ENCODE data around the gene SLC1A7.

Gene SLC1A7

DNA sequence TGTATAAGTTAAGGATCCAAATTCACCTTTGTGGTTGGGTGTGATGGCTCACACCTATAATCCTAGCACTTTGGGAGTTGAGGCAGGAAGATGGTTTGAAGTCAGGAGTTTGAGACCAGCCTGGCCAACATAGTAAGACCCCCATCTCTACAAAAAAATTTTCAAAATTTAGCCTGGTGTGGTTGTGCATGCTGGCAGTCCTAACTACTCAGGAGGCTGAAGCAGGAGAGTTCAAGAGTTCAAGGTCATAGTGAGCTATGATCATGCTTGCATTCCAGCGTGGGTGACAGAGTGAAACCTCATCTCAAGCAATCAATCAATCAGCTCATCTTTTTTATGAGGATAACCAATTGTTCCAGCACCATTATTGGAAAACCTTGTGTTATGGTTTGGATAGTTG is 16.5 kb upstream of the SLC1A7 start:
- DNase-seq = no peak

DNA sequence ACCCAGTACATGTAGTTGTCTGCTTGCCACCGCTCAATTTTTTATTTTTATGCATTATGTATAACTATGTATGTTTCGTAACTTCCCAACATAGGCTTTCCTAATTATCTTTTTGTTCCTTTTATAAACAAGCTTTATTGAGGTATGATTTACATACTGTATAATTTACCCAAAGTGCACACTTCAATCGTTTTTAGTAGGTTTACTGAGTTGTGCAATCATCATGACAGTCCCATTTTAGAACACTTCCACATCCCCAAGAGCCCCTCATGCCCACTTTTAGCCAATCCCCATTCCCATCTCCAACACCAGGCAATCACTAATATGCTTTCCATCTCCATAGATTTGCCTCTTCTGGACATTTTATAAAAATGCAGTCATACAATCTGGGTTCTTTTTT is 14.3 kb upstream of the SLC1A7 start:
- DNase-seq = no peak

DNA sequence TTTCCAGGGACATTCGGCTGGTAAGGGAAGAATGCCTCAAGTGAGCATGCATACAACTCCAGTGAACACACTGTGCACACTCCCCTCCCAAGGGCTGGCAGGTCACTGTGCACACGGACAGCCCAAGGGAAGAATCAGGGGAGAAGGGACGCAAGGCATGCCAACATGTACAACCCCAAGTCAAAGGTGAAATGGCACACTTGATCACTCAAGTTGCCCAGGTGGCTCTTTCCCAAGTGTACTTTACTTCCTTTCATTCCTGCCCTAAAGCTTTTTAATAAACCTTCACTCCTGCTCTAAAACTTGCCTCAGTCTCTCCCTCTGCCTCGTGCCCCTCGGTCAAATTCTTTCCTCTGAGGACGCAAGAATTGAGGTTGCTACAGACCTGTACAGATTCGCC is 13.5 kb upstream of the SLC1A7 start:
- DNase-seq = no peak

DNA sequence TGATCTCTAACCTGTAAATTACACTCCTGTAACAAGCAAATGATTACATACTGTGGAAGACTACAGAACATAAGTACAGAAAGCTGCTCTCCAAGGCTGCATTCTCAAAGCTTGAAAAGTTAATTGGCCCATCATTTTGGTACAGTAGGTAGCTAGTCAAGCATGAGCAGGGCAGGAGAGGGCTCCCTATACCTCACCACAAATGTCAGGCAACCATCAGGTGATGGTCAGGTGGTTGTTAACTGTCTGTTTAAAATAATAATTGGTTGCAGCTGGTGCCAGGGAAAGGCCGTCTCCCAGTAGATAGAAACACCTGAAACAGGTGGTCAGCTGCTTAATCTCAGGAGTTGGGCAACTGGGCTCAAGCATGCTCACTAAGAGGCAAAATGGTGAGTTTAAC is 13.1 kb upstream of the SLC1A7 start:
- DNase-seq = no peak

DNA sequence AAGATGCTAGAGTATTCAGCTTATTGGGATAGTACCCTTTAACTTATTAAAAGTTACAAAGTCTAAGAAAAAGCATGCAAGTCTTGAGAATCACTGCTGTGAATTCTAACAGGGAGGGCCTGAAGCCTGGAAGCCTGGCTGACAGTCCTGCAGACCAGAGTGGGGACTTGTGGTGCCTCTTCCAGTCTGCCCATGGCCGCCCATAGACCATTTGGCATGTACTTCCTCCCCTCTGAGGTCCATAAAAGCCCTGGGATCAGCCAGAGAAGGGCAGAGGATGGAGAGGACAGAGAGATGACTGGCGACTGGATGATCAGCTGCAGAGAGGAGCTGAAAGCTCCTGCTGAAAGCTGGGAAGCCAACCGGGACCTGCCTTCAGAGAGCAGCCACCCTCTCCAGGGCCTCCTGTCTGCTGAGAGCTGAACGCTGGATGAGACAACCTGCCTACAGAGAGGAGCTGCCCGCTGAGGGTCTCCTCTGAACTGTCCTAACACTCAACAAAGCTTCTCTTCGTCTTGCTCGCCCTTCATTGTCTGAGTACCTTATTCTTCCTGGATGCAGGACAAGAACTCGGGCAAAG is 12.5 kb upstream of the SLC1A7 start:
- no peak for DNase-seq

DNA sequence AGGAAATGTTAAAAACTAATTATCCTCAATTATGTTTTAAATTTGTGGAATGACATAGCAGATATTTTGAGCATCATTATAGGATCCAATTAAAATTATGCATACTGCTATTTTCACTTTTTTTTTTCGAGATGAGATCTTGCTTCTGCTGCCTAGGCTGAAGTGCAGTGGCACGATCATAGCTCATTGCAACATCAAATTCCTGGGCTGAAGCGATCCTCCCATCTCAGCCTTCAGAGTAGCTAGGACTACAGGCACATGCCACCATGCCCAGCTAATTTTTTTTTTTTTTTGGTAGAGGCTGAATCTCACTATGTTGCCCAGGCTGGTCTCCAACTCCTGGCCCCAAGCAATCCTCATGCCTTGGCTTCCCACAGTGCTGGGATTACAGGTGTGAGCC is 11.3 kb upstream of the SLC1A7 start:
- DNase-seq = no peak

DNA sequence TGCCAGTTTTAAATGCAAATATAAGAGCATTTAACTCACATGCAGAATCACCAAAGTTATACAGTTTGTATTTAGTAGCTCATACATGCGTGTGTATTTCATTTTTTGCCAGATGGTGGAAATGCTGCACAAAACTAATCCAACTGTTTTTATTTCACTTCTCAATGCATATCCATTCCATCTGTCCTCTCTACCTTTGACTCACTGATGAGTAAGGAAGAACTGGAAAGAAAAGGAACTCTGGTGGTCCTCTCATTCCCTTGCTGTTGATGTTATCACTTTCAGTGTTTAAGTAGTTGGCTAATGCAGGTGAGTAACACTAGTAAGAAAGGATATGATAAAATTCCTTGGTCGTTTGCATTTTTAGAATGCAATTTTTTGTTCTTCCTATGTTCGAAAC is 5.7 kb upstream of the SLC1A7 start:
- no peak for DNase-seq

DNA sequence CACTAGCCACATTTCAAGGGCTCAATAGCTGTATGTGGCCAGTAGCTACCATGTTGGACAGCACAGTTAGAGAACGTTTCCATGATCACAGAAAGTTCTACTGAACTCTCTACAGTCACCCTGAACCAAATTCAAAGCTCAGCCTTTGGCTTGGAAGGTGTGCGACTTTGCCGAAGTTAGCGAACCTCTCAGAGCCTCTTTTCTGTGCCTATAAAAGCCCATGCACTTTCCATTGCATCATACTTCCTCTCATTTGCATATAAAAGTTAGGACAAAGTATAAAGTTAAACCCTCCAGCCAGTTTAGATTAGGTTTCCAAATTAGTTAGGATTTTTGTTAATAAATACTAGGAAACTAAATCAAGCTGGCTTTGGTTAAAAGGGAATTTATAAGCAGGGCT is 4.7 kb upstream of the SLC1A7 start:
- no peak for DNase-seq

DNA sequence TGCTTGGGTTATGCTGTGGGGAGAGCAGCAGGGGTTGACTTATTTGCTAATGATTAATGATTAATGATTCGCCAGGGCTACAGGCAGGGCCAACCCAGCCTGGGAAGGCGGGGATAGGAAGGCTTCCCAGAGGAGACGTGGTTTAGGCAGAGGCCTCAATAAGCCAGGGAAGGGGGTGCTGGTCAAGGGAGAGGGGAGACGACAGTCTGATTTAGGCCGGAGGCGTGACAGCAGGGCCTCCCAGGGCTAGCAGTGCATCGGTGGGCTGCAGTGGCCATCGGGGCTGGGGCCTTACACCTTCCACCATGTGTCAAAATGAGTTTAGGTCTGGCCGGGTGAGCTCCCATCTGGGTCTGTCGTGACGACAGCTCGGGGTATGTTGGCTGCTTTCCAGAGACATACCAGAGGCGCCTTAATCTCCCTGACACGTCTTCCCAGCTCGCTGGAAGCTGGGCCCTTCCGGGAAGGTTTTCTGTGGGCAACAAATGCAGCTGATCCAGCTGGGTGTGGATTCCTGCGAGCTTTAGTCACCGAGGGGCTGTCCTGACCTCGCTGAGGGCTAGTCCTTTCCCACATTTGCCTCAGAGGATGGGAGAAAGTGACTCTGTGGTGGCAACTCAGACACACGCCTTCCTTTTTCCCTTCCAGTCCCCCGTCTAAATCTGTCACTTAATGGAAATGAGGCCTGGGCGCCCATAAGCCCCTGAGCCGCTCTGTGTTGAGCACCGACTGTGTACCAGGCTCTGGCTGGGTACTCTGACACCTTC is 3.7 kb upstream of the SLC1A7 start:
- peak; percentile 72 for DNase-seq

DNA sequence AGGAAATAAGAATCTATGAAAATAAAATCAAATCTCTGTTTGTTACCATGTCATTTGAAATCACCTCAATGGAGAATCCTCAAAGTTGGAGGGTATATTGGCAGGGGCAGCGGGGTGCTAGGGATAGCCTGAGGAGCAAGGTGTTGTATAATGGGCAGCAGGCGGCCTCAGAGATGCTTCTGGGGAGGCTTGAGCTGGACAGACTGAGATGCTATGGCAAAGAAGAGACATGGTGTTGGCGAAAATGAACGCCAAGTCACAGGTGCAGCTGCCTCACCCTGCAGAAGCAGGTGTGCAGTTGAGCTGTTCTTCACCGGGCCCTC is 3.1 kb upstream of the SLC1A7 start:
- DNase-seq = no peak

DNA sequence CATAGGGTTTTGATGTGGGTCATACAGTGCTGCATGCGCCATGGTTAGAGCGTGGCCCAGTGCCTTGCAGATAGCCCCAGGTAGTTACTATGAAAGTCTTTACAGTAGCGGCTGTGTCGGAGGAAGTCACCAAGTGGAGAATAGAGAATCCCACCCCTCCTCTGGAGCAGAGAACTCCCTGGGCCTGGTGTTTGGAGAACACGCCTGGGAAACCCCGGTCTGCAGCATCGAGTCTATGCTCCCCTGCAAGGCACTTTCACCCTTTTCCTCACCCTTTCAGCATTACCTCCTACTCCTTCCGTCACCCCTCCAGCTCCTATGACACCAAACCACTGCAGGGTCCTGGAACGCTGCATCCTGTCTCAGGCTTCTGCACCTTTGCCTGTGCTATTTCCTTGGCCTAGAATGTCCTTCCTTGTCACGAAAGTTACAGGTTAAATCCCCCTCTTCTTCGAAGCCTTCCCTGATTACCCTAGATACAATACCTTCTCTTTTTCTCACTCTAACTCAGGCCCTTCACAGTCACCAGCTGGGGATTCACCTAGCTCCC is 2.7 kb upstream of the SLC1A7 start:
- DNase-seq = no peak

DNA sequence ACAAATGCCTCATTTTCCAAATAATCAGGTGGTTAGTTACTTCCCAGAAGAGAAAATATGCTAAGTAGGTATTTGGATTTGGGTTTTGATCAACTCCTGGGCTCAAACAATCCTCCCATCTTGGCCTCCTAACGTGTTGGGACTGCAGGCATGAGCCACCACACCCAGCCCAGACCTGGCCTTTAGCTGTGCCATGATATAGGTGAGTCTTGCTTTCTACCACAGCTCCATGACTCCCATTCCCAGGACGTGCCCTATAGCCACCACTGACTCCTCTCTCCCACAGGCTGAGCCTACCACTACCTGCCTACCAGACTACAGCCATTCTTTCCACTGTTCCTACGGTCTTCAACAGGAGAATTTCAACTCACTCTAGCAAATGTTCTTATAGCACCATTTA is 1.8 kb upstream of the SLC1A7 start:
- no peak for DNase-seq

DNA sequence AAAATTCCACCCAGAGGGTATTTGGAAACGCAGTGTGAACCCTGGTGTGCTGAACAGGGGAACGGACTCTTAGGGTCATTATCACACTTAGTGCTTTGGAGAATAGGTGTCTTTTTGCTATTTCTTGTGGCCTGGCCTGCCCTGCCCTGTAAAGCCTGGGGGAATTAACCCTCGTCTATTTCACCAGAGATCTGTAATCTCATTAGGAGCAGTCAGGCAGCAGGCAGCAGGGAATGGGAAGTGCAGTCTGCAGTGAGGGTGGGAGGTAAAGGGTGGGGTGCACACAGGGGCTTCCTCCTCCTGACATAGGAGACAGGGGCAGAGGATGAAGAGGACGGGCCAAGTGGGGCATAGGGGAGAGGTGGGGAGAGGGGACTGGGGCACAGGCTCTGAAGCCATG is 1.1 kb upstream of the SLC1A7 start:
- no peak for DNase-seq

DNA sequence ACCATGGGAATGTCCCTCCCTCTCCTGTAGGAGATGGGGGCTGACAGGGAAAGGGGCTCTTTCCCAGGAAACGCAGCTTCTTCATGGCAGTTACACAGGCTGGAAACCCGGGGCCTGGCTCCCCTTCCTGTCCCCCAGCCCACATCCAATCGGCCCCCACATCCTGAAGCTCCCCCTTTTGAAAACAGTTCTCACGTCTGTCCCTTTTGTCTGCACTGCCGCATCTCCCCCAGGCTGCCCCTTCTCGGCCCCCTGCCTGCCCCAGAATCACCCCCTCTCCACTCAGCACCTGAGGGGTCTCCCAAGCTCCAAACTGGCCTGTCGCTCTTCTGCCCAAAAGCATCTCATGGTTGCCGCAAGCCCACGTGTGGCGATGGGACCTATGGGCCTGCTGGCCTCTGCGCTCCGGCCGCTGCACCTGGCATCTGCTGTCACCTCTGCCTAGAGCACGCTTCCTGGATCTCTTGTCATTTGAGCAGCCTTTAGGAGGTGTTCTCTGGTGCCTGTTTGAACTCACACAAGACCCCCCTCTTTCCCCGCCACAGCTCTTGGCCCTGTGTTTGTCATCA is 867 bp downstream of the SLC1A7 start:
- DNase-seq = no peak

DNA sequence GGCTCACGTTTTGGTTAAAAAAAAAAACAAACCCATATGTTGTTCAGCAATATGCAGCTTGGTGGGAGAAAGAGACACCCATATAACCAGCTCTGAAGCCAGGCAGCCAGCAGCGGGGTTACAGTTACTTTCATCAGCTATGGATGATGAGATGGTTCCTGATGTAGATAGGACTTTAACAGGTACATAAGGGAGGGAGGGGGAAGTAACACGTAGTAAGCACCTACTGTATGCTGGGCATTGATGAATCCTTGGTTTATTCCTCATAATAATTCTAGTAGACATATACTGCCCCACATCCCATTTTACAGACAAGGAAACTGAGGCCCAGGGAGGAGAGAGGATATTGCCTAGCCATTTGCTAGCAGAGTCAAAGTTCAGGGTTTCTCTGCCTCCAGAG is 2.0 kb downstream of the SLC1A7 start:
- DNase-seq = no peak

DNA sequence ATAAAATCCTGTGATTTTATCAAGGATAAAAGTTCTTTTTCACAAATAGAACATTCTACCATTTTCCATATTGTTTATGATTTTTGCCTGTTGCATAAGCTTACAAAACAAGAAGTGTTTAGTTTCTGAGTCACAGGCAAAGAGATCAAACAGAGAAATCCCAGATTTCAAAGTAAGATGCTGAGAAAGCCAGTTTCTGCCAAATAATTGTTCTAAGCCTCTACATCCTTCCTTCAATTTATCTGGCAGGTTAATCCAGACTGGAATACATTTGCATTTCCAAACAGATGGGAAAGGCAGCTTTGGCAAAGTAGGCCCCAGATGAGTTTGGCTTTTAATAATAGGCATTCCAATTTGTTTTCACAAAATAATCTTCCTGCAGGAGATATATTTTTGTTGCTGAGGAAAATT is 2.5 kb downstream of the SLC1A7 start:
- no peak for DNase-seq

DNA sequence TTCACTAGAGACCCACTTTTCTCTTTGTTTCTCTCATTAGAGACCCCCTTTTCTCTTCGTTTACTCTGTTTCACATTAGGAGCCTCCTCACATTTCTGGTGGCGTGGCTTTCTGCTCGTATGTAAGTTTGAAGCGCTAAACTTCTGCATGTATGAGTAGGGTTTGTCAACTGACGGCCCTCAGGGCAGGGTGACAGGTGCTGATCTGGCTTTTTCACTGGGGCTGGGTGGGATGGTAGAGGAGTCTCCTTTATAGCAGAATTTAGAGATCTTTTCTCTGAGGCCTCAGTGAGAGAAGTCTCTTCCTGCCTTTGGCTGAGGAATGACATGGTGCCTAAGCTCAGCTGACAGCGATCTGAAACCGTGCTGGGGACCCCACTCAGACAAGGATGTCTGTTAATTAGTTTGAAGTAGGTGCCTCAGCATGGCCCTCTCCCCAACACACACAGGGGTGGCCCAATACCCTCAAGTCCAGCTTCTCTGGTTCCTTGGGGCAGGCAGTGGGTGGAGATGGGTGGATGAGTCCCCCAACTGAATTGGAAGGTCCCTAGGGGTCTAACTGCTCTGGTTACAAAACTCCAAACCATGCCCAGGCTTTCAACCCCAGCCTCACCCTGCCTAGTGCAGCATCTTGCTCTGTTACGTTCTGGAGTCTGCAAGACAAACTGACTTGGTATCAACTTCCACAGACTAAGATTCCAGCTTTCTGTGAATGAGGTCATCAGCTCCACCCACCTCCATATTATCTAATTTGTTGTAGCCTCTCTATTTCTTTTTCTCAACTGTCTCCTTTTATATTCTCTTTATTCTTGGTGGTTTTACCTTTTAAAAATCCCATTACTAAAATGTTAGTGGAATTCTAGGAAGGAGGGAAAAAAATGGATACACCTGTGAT is 3.2 kb downstream of the SLC1A7 start:
- no peak for DNase-seq

DNA sequence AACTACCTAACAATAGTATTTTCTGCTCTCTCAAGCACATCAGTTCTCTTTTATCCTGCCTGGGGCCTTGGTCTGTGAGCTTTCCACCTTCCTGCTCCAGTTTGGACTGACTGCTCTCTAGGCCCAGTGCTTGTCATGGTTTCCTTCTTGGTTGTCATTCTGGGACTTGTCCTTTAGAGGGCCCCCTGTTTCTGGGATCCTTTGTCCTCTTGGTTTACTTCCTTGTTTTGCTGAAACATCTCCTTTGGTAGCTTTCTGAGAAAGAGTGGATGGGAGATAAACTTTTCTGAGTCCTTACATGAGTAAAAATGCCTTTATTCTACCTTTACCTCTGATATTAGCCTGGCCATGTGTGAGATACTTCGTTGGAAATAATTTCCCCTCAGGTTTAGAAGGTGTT is 4.7 kb downstream of the SLC1A7 start:
- DNase-seq = no peak

DNA sequence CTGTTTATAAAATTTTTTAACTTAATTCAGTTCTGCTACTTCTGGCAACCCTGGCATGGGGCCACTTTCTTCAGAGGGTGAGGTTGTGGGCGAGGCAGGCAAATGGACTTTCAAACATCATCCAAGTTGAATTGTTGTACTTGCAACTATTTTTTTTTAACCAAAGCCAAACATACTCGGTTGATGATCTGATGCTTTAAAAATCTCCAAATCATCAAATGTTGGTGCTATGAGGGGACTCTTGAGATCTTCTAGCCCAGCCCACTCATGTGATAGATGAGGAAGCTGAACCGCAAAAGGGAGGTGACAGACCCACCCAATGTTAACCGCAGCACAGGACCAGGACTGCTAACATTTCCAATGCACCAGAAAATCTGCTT is 6.7 kb downstream of the SLC1A7 start:
- no peak for DNase-seq

DNA sequence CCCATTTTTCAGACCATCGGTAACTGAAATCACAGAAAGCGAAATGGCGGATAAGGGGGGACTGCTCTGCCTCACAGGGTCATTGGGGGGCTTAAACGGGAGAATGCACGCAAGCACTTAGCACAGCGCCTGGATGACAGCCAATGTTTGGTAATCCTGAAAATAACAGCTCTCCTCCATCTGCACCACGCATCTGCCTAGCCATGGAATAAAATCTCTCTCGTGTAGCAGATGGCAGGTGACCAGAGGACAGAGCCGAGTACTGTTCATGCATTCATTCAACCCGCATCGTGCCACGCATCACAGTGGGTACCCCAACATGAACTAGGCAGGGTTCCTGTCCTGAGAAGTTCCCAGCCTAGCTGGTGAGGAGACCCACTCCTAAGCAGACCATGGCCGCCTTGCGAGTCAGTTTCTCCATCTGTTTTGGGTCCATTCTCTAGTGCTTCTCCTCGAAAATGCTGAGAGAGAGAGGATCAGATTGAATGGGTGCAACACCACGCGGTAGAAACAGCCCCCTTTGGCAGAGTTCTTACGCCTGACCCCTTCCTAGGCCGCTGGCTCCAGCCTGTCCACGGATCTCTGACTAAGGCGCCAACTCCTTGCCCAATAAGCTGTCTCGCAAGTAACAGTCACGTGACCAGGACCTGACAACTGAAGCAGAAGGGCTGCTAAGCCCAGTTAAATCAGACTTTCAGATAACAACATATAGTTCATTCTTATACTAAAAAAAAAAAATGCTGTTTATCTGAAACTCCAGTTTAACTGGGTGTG is 7.3 kb downstream of the SLC1A7 start:
- DNase-seq = no peak

DNA sequence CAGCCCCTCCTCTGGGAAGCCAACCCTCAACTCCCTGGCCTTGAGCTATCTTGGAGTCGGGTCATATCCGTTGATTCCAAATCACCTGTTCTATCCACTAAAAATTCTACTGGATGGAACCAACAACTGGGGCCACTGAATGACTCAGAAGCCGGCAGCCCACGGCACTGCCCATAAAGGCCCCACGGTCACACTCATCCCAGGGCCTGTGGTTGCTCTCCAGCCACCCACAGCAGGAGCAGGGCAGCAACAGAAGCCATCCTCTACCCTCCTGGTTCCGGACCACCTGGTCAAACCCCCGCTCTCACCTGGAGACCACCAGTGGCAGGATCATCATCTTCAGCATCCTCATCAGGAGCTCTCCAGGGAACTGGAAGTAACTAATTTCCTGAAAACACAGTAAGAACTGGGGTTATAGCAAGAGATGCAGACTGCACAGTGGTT is 8.4 kb downstream of the SLC1A7 start:
- DNase-seq = no peak
